ENCODE data around the gene GRAP2.

The GRAP2 gene

GRCh38 chr22:40022536-40023240 lies 121.8 kb downstream of the GRAP2 start:
- DNase-seq, result no peak

Data from MV-4-11 (cell line).